KMS-11 (cell line): ENCODE data around the gene TMOD1.
A peak's percentile ranks its signal among the peaks of the same experiment; 100 is the strongest.
"Not testable (repeated sequence)": the region's sequence is repeated elsewhere in the genome, so short reads cannot be mapped to it uniquely, and the experiment has no call there.

ENCODE experiments used
- H2AFZ ChIP-seq: fragments of 200-600 bp; sonication (generic); 2 replicates; pipeline ENCODE4 v1.6.1; 2016; ENCODE audit warnings: antibody characterized with exemption, mixed run types, low read depth
- H3K27ac ChIP-seq: fragments of 200-600 bp; sonication (generic); 2 replicates; pipeline ENCODE4 v1.6.1; 2016; ENCODE audit warnings: mild to moderate bottlenecking, mixed run types
- H3K27me3 ChIP-seq: fragments of 200-600 bp; sonication (generic); 2 replicates; pipeline ENCODE4 v1.6.1; 2017; ENCODE audit warnings: mild to moderate bottlenecking, low read depth, mixed run types, moderate library complexity; ENCODE audit not compliant: insufficient read depth
- H3K36me3 ChIP-seq: fragments of 200-600 bp; sonication (generic); 2 replicates; pipeline ENCODE4 v1.6.1; 2017; ENCODE audit warnings: mild to moderate bottlenecking, mixed run types; ENCODE audit not compliant: insufficient read depth
- H3K4me1 ChIP-seq: fragments of 200-600 bp; sonication (generic); 2 replicates; pipeline ENCODE4 v1.6.1; 2016; ENCODE audit warnings: mild to moderate bottlenecking, low read depth, mixed run types; ENCODE audit not compliant: poor library complexity, severe bottlenecking
- H3K4me2 ChIP-seq: fragments of 200-600 bp; sonication (generic); 2 replicates; pipeline ENCODE4 v1.7.0; 2016; ENCODE audit warnings: mild to moderate bottlenecking, mixed run types
- H3K4me3 ChIP-seq: fragments of 200-600 bp; sonication (generic); IDR thresholded peaks from 2 replicates; pipeline ENCODE4 v1.6.1; 2017; ENCODE audit warnings: low read depth, low read length, mixed read lengths; ENCODE audit not compliant: insufficient read depth
- H3K79me2 ChIP-seq: fragments of 200-600 bp; sonication (generic); 2 replicates; pipeline ENCODE4 v1.6.1; 2016; ENCODE audit warnings: low read depth, mixed run types; ENCODE audit not compliant: insufficient read depth
- H3K9ac ChIP-seq: fragments of 200-600 bp; sonication (generic); 2 replicates; pipeline ENCODE4 v1.6.1; 2016; ENCODE audit warnings: mild to moderate bottlenecking, mixed run types
- H4K20me1 ChIP-seq: fragments of 200-600 bp; sonication (generic); 2 replicates; pipeline ENCODE4 v1.6.1; 2016; ENCODE audit warnings: mild to moderate bottlenecking, mixed run types; ENCODE audit not compliant: insufficient read depth
- TF ChIP-seq, protein P1 (sequence below): fragments of 200-600 bp; sonication (generic); conservative IDR thresholded peaks from 2 replicates; pipeline ENCODE4 v1.6.1; 2017; ENCODE audit warnings: low read depth, mild to moderate bottlenecking, antibody characterized with exemption, low read length, moderate library complexity, mixed read lengths

TMOD1 gene

DNA sequence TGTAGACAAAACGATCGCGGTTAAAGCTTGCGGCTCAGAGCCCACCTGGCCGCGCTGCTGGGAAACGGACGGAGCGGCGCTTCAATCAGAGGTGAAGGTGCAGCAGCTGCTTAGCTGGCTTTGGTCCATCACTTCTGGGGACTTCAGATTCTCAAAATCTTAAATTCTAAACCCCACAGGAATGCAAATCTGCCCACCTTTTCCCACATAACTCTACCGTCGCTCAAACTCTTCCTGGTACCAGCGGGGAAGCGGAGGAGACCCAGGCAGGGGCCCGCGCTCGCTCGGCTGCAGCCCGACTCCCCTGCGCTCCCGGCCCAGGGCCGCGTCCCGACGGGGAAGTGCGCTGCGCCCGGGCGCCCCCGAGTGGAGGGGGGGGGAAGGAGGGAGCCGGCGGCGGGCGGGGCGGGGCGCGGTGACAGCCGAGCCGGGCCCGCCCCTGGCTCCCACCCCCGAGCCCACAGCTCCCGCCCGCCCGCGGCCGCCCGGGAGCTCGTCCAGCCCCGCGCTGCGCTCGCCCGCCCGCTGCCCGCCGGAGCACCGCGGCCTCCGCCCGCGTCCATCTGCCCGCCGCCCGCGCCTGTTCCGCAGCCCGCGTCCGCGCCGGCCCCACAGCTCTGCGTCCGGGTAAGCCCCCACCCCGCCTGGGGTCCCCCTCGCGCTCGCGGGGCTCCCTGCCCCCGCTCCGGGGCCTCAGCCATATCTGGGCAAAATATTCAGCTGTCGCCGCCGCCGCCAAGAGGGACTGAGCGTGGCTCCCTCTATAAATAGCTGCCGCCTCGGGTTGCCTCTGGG, at the start of gene TMOD1:
TMOD1 (plus strand) TSS at position 490 of the 795 bp plus-strand sequence. CDS start 22,523 bp downstream, outside the sequence.
- no peaks in the 10 kb centered on the region; the same call in 1 of the 2 replicates for H3K27me3 ChIP-seq
- H2AFZ ChIP-seq, result peak within 1 kb of the TSS; percentile 70

DNA sequence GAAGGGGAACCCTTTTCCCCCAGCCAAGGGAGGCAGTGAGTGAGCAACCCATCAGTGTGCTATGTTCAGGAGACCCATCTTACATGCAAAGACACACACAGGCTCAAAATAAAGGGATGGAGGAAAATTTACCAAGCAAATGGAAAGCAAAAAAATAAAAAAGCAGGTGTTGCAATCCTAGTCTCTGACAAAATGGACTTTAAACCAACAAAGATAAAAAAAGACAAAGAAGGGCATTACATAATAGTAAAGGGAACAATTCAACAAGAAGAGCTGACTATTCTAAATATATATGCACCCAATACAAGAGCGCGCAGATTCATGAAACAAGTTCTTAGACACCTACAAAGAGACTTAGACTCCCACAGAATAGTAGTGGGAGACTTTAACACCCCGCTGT, 47.9 kb upstream of the TMOD1 start:
- H4K20me1 ChIP-seq, H3K79me2 ChIP-seq, H3K4me1 ChIP-seq, H3K4me2 ChIP-seq, H3K4me3 ChIP-seq, H2AFZ ChIP-seq, H3K27ac ChIP-seq, H3K9ac ChIP-seq, H3K27me3 ChIP-seq, H3K36me3 ChIP-seq: not testable (repeated sequence)

More for the DNA sequence above, at the start of gene TMOD1:
- no peaks in the 10 kb centered on the region for H4K20me1 ChIP-seq
- peak within 1 kb of the TSS; percentile 96 for H3K4me2 ChIP-seq
- 0 out of 2 replicates have a peak, but pooled peaks cover 4% of the 10 kb centered on the region for H3K79me2 ChIP-seq
- H3K27ac ChIP-seq, result peak within 1 kb of the TSS; percentile 29; the same call in 1 of the 2 replicates
- H3K4me3 ChIP-seq, result no peak within 1 kb of the TSS
- no peaks in the 10 kb centered on the region for H3K36me3 ChIP-seq
- TF ChIP-seq, protein P1, sequence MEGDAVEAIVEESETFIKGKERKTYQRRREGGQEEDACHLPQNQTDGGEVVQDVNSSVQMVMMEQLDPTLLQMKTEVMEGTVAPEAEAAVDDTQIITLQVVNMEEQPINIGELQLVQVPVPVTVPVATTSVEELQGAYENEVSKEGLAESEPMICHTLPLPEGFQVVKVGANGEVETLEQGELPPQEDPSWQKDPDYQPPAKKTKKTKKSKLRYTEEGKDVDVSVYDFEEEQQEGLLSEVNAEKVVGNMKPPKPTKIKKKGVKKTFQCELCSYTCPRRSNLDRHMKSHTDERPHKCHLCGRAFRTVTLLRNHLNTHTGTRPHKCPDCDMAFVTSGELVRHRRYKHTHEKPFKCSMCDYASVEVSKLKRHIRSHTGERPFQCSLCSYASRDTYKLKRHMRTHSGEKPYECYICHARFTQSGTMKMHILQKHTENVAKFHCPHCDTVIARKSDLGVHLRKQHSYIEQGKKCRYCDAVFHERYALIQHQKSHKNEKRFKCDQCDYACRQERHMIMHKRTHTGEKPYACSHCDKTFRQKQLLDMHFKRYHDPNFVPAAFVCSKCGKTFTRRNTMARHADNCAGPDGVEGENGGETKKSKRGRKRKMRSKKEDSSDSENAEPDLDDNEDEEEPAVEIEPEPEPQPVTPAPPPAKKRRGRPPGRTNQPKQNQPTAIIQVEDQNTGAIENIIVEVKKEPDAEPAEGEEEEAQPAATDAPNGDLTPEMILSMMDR, result no peak; the same call in 1 of the 2 replicates
- peaks cover 24% of the 10 kb centered on the region for H3K4me1 ChIP-seq
- peak within 1 kb of the TSS; percentile 47; the same call in 1 of the 2 replicates for H3K9ac ChIP-seq

DNA sequence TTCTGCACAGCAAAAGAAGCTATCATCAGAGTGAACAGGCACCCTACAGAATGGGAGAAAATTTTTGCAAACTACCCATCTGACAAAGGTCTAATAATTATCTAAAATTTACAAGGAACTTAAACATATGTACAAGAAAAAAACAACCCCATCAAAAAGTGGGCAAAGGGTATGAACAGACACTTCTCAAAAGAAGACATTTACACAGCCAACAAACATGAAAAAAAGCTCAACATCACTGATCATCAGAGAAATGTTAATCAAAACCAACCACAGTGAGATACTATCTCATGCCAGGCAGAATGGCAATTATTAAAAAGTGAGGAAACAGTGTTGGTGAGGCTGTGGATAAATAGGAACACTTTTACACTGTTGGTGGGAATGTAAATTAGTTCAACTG, 44.6 kb upstream of the TMOD1 start:
- H3K79me2 ChIP-seq, H3K27me3 ChIP-seq, H3K4me3 ChIP-seq, H3K36me3 ChIP-seq, H3K4me2 ChIP-seq, H4K20me1 ChIP-seq, H2AFZ ChIP-seq, H3K9ac ChIP-seq, H3K27ac ChIP-seq, H3K4me1 ChIP-seq: not testable (repeated sequence)

DNA sequence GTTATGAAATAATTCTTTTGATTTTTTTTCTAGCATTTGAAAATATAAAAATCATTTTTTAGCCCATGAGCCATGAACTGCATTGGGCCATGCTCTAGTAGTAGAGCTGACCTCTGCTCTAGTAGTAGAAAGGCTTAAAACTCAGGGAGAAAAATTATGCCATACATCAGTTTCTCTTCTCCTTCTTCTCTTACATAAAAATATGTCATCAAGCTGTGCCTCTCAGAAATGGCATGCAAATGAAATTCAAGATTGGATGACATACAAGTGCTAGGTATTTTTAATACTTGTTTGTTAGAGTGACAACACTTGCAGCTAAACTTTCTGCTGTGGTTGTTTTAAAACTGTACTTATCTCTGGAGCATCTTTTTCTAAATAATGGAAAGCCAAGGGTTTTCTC, 42.1 kb upstream of the TMOD1 start:
- Histone ChIP-seq H4K20me1 (no peaks in the 10 kb centered on the region), H3K9ac (no peak overlapping the region), H3K36me3 (no peaks in the 10 kb centered on the region), H3K27ac (no peak overlapping the region), H3K4me1 (no peaks in the 10 kb centered on the region), H2AFZ (no peak overlapping the region), H3K4me3 (no peak overlapping the region), H3K4me2 (no peak overlapping the region), H3K27me3 (no peaks in the 10 kb centered on the region), H3K79me2 (no peaks in the 10 kb centered on the region)
- TF ChIP-seq, protein P1, result no peak

DNA sequence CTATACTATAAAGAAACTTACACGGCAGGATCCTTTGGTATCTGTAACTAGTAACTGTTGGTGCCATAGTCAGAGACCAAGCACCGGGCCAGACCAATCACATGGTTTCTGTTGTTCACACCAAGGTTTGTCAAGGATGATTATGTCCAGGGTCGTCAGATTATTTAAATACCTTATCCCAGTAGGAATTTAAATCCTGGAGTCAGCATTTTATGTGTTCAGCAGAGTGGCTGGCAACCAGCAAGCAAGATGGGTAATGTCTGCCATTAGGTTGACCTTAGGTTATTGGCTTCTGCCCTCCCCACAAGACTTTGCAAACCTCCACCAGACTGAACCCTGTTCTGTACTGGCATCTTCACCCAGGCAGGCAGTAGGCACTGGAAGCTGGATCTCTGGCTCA, 39.3 kb upstream of the TMOD1 start:
- no peaks in the 10 kb centered on the region for H4K20me1 ChIP-seq
- no peak overlapping the region for H3K9ac ChIP-seq
- TF ChIP-seq, protein P1, result no peak
- H3K36me3 ChIP-seq, result no peaks in the 10 kb centered on the region
- H2AFZ ChIP-seq, result no peak overlapping the region
- no peak overlapping the region for H3K4me2 ChIP-seq
- H3K27me3 ChIP-seq, result no peaks in the 10 kb centered on the region
- no peaks in the 10 kb centered on the region for H3K79me2 ChIP-seq
- H3K27ac ChIP-seq, result no peak overlapping the region
- no peaks in the 10 kb centered on the region for H3K4me1 ChIP-seq
- no peak overlapping the region for H3K4me3 ChIP-seq
